Hepatocyte (in vitro differentiated cells): Measurements from ENCODE around the gene F8A1. TPM values are rescaled to one million over a fixed set of nuclear protein-coding genes. Genes with fewer than 3 reads are reported as not detected.
"Not testable (repeated sequence)": the region's sequence is repeated elsewhere in the genome, so short reads cannot be mapped to it uniquely, and the experiment has no call there.

Experiments
- DNase-seq: peaks from one replicate; pipeline ENCODE4 v3.0.0-alpha.2; 2016; ENCODE audit warnings: low spot score
- H2AFZ ChIP-seq: fragments of 200-600 bp; sonication (generic); 2 replicates; pipeline ENCODE4 v1.6.0; 2016; ENCODE audit warnings: antibody characterized with exemption, mild to moderate bottlenecking
- H3K27ac ChIP-seq: fragments of 200-600 bp; sonication (generic); 2 replicates; pipeline ENCODE4 v1.5.1; 2016; ENCODE audit warnings: mild to moderate bottlenecking
- H3K27me3 ChIP-seq: fragments of 200-600 bp; sonication (generic); 2 replicates; pipeline ENCODE4 v1.6.1; 2016
- H3K36me3 ChIP-seq: fragments of 200-600 bp; sonication (generic); replicated peaks from 2 replicates; pipeline ENCODE4 v1.5.1; 2016; ENCODE audit warnings: low read depth; ENCODE audit not compliant: insufficient read depth
- H3K4me1 ChIP-seq: fragments of 200-600 bp; sonication (generic); 2 replicates; pipeline ENCODE4 v1.5.1; 2016; ENCODE audit warnings: mild to moderate bottlenecking, moderate library complexity; ENCODE audit not compliant: insufficient read depth
- H3K4me2 ChIP-seq: fragments of 200-600 bp; sonication (generic); 2 replicates; pipeline ENCODE4 v1.6.0; 2016
- H3K4me3 ChIP-seq: fragments of 200-600 bp; sonication (generic); 2 replicates; pipeline ENCODE4 v1.5.1; 2016; ENCODE audit warnings: mild to moderate bottlenecking
- H3K79me2 ChIP-seq: fragments of 200-600 bp; sonication (generic); 2 replicates; pipeline ENCODE4 v1.6.0; 2017; ENCODE audit warnings: mild to moderate bottlenecking
- H3K9me2 ChIP-seq: fragments of 200-600 bp; sonication (generic); replicated peaks from 2 replicates; pipeline ENCODE4 v1.6.0; 2017; ENCODE audit warnings: mild to moderate bottlenecking; ENCODE audit not compliant: insufficient read depth
- H3K9me3 ChIP-seq: fragments of 200-600 bp; sonication (generic); 2 replicates; pipeline ENCODE4 v1.5.1; 2016; ENCODE audit warnings: low read depth, mild to moderate bottlenecking
- H4K20me1 ChIP-seq: fragments of 200-600 bp; sonication (generic); 2 replicates; pipeline ENCODE4 v1.6.0; 2016; ENCODE audit warnings: mild to moderate bottlenecking; ENCODE audit not compliant: insufficient read depth, poor library complexity, severe bottlenecking
- CTCF ChIP-seq: fragments of 200-600 bp; sonication (generic); IDR thresholded peaks from 2 replicates; pipeline ENCODE4 v1.5.1; 2016; ENCODE audit warnings: antibody characterized with exemption, mild to moderate bottlenecking; ENCODE audit not compliant: poor library complexity
- EZH2 ChIP-seq: fragments of 200-600 bp; sonication (generic); IDR thresholded peaks from 2 replicates; pipeline ENCODE4 v1.6.1; 2016; ENCODE audit warnings: antibody characterized with exemption, mild to moderate bottlenecking, borderline replicate concordance
- EZH2phosphoT487 ChIP-seq: fragments of 200-600 bp; sonication (generic); IDR thresholded peaks from one replicate; pipeline ENCODE4 v1.6.1; 2018; ENCODE audit warnings: antibody characterized with exemption, mild to moderate bottlenecking, low read depth, moderate library complexity; ENCODE audit not compliant: unreplicated experiment, severe bottlenecking
- WGBS: methylation state at CpG from one replicate; pipeline ENCODE4 v1.1.6; 2016; ENCODE audit warnings: low lambda C conversion rate; ENCODE audit errors: missing lambda C conversion rate; 5-methylcytosine and 5-hydroxymethylcytosine counted together
- polyA plus RNA-seq: library from polyadenylated mRNA; unstranded; fragments of >200 nt; fragmentation: Nextera tagmentation; extraction: Ambion mirVana; gene quantifications from 2 replicates; pipeline ENCODE4 v1.2.1, GENCODE V29; 2016
- total RNA-seq: library from RNA; depleted of rRNA; stranded (reverse); fragments of >200 nt; gene quantifications from 2 replicates; pipeline ENCODE4 v1.2.3, GENCODE V29; 2014

Gene F8A1
- total and polyA plus RNA-seq, 2 experiments from 2014 or later, result 6.4 to 40.1 TPM

GRCh38 chrX:154873329-154873728 lies 12.8 kb upstream of the F8A1 start:
- WGBS, result 62% methylated on average over 2 of the region's 2 CpGs
- no peak for TF ChIP-seq EZH2
- TF ChIP-seq EZH2phosphoT487, result no peak
- TF ChIP-seq CTCF, result no peak
- H3K36me3 ChIP-seq, result no peaks in the 10 kb centered on the region

GRCh38 chrX:154884069-154884468 lies 2.1 kb upstream of the F8A1 start:
- not testable (repeated sequence) for H3K9me3 ChIP-seq, H3K36me3 ChIP-seq, DNase-seq, H2AFZ ChIP-seq, H3K4me2 ChIP-seq, H3K27me3 ChIP-seq, H3K4me1 ChIP-seq, H3K9me2 ChIP-seq, H3K4me3 ChIP-seq, H3K79me2 ChIP-seq, H3K27ac ChIP-seq, H4K20me1 ChIP-seq
- WGBS, result no CpG with 5 or more reads among the region's 8 CpGs

More at GRCh38 chrX:154873329-154873728, 12.8 kb upstream of the F8A1 start:
- Histone ChIP-seq H3K27ac (no peak overlapping the region), H3K4me2 (no peak overlapping the region), H3K4me1 (no peaks in the 10 kb centered on the region), H3K9me2 (no peaks in the 10 kb centered on the region), H3K27me3 (no peaks in the 10 kb centered on the region), H3K79me2 (no peaks in the 10 kb centered on the region), H3K4me3 (no peak overlapping the region), H4K20me1 (no peaks in the 10 kb centered on the region), H2AFZ (no peak overlapping the region), H3K9me3 (no peaks in the 10 kb centered on the region)
- no peak for DNase-seq

- not testable (repeated sequence) for H3K4me2 ChIP-seq, H3K9me2 ChIP-seq, H3K27me3 ChIP-seq, H3K27ac ChIP-seq, H3K36me3 ChIP-seq, H3K9me3 ChIP-seq, H3K4me1 ChIP-seq, H2AFZ ChIP-seq, DNase-seq, H3K4me3 ChIP-seq, H4K20me1 ChIP-seq, H3K79me2 ChIP-seq
- WGBS, result 93% methylated on average over 11 of the region's 33 CpGs
Measured at GRCh38 chrX:154885057-154885456, 1.1 kb upstream of the F8A1 start.

GRCh38 chrX:154885549-154885948 lies 606 bp upstream of the F8A1 start:
- H3K27me3 ChIP-seq, H4K20me1 ChIP-seq, H3K4me3 ChIP-seq, DNase-seq, H2AFZ ChIP-seq, H3K9me3 ChIP-seq, H3K9me2 ChIP-seq, H3K27ac ChIP-seq, H3K79me2 ChIP-seq, H3K4me1 ChIP-seq, H3K4me2 ChIP-seq, H3K36me3 ChIP-seq: not testable (repeated sequence)
- WGBS, result 68% methylated on average over 2 of the region's 14 CpGs

GRCh38 chrX:154886789-154887221 lies 650 bp downstream of the F8A1 start:
- not testable (repeated sequence) for H3K9me2 ChIP-seq, H3K27me3 ChIP-seq, H4K20me1 ChIP-seq, DNase-seq, H3K36me3 ChIP-seq, H3K4me1 ChIP-seq, H3K27ac ChIP-seq, H3K9me3 ChIP-seq, H3K4me2 ChIP-seq, H3K4me3 ChIP-seq, H3K79me2 ChIP-seq, H2AFZ ChIP-seq
- WGBS, result no CpG with 5 or more reads among the region's 62 CpGs
